ENCODE measurements around the gene PDE4D. TPM values are rescaled to one million over a fixed set of nuclear protein-coding genes. Genes with fewer than 3 reads are reported as not detected.

PDE4D gene
- total RNA-seq, 1 experiment from 2014 or later: 3.3 TPM

GRCh38 chr5:59321642-59322041 is 571.9 kb downstream of the PDE4D start (continued):
- TF ChIP-seq JUN (CRISPR knock-in tag; IDR thresholded peaks at IDR 0.05): no peak
- TF ChIP-seq ZBTB21 (CRISPR knock-in tag; IDR thresholded peaks at IDR 0.05; ENCODE audit: borderline replicate concordance): no peak

GRCh38 chr5:59320420-59320819 is 573.1 kb downstream of the PDE4D start:
- no peak for DNase-seq (ENCODE audit: low spot score)
- CTCF ChIA-PET: no interaction called here
- H3K9me3 Mint-ChIP-seq: peaks cover 8% of the 10 kb centered on the region
- no peak overlapping the region for H3K4me3 Mint-ChIP-seq
- no peak for ATAC-seq
- no peaks in the 10 kb centered on the region for H3K36me3 Mint-ChIP-seq
- peaks cover 17% of the 10 kb centered on the region for H3K4me1 Mint-ChIP-seq
- POLR2A ChIA-PET: no interaction called here
- no peak for TF ChIP-seq TEAD4 (CRISPR knock-in tag; IDR thresholded peaks at IDR 0.05)
- TF ChIP-seq CDX4 (CRISPR knock-in tag; IDR thresholded peaks at IDR 0.05; ENCODE audit: borderline replicate concordance): no peak
- no peak for TF ChIP-seq TP53 (CRISPR knock-in tag; IDR thresholded peaks at IDR 0.05)
- no peak for TF ChIP-seq ZNF512 (CRISPR knock-in tag; IDR thresholded peaks at IDR 0.05; ENCODE audit: borderline replicate concordance)
- TF ChIP-seq ZNF425 (CRISPR knock-in tag; conservative IDR thresholded peaks at IDR 0.05): no peak
- TF ChIP-seq NR2C2 (CRISPR knock-in tag; IDR thresholded peaks at IDR 0.05): no peak
- TF ChIP-seq SMAD4 (CRISPR knock-in tag; IDR thresholded peaks at IDR 0.05): no peak
- TF ChIP-seq CBFB (CRISPR knock-in tag; IDR thresholded peaks at IDR 0.05; ENCODE audit: low read depth): no peak
- TF ChIP-seq MYBL2 (CRISPR knock-in tag; IDR thresholded peaks at IDR 0.05): no peak
- no peak for TF ChIP-seq ETV6 (CRISPR knock-in tag; IDR thresholded peaks at IDR 0.05)
- no peak for TF ChIP-seq ZNF232 (CRISPR knock-in tag; IDR thresholded peaks at IDR 0.05)
- no peak for TF ChIP-seq ARID4B (CRISPR knock-in tag; IDR thresholded peaks at IDR 0.05; ENCODE audit: borderline replicate concordance)
- no peak for TF ChIP-seq HMGXB4 (CRISPR knock-in tag; IDR thresholded peaks at IDR 0.05)
- H3K27me3 Mint-ChIP-seq (ENCODE audit: low read depth): no peaks in the 10 kb centered on the region; the same call in 1 of the 2 replicates
- H3K27ac Mint-ChIP-seq: no peak overlapping the region
